GM18519 (cell line): ENCODE measurements around the gene PARVA.

Experiments
- ATAC-seq: cut with Tn5 transposase; IDR thresholded peaks from one replicate; pipeline ENCODE4 v1.9.1; 2021; ENCODE audit warnings: mild to moderate bottlenecking, moderate library complexity; ENCODE audit not compliant: unreplicated experiment, low FRiP score

Gene PARVA

GRCh38 chr11:12543596-12544415, 166.4 kb downstream of the PARVA start:
- no peak for ATAC-seq

- no peak for ATAC-seq
Observed at GRCh38 chr11:12544986-12545775, 167.8 kb downstream of the PARVA start.

GRCh38 chr11:12546122-12546521, 168.8 kb downstream of the PARVA start:
- ATAC-seq, result no peak

- ATAC-seq, result no peak
Observed at GRCh38 chr11:12546660-12547059, 169.3 kb downstream of the PARVA start.

- no peak for ATAC-seq
Observed at GRCh38 chr11:12547953-12548650, 170.7 kb downstream of the PARVA start.

GRCh38 chr11:12552692-12553091, 175.3 kb downstream of the PARVA start:
- no peak for ATAC-seq

GRCh38 chr11:12554122-12554521, 176.8 kb downstream of the PARVA start:
- no peak for ATAC-seq

GRCh38 chr11:12556155-12556554, 178.8 kb downstream of the PARVA start:
- no peak for ATAC-seq

GRCh38 chr11:12556788-12557384, 179.5 kb downstream of the PARVA start:
- no peak for ATAC-seq

- no peak for ATAC-seq
Observed at GRCh38 chr11:12559011-12559410, 181.6 kb downstream of the PARVA start.

- no peak for ATAC-seq
Observed at GRCh38 chr11:12560362-12560761, 183.0 kb downstream of the PARVA start.

GRCh38 chr11:12560861-12561260, 183.5 kb downstream of the PARVA start:
- ATAC-seq, result no peak

GRCh38 chr11:12564012-12564411, 186.6 kb downstream of the PARVA start:
- no peak for ATAC-seq

- ATAC-seq, result no peak
Observed at GRCh38 chr11:12565406-12565805, 188.0 kb downstream of the PARVA start.

- ATAC-seq, result no peak
Observed at GRCh38 chr11:12567746-12568460, 190.5 kb downstream of the PARVA start.

GRCh38 chr11:12569499-12570425, 192.4 kb downstream of the PARVA start:
- no peak for ATAC-seq

GRCh38 chr11:12573707-12574485, 196.5 kb downstream of the PARVA start:
- ATAC-seq, result no peak
